K562 (cell line): ENCODE data around the gene POLR3A. TPM values are rescaled to one million over a fixed set of nuclear protein-coding genes. Genes with fewer than 3 reads are reported as not detected.

Experiments
- ARID3B ChIP-seq: fragments of 250-450 bp; sonication (Bioruptor Pico); IDR thresholded peaks from 2 replicates; pipeline ENCODE4 v1.4.0; 2020; ENCODE audit warnings: borderline replicate concordance
- ELF1 ChIP-seq: fragments of 200-800 bp; sonication (Bioruptor generic); IDR thresholded peaks from 2 replicates; pipeline ENCODE4 v1.6.1; 2016; ENCODE audit warnings: missing genetic modification characterization, missing compliant biosample characterization
- JUND ChIP-seq, 2 experiments: IDR thresholded peaks; 2 replicates in 1 of 2; 3 replicates in 1 of 2; pipeline ENCODE4 v1.6.1; 2011; ENCODE audit warnings: borderline replicate concordance in 2 of 2, low read depth in 2 of 2, low read length in 2 of 2, improper control_type of control experiment in 1 of 2, missing biosample characterization in 1 of 2, missing genetic modification characterization in 1 of 2, missing genetic modification reagents in 1 of 2
- NONO ChIP-seq, 2 experiments: fragments of 200-400 bp in 1 of 2; fragments of 450-650 bp in 1 of 2; formaldehyde crosslinking in 1 of 2; IDR thresholded peaks; 2 replicates each; pipeline ENCODE4 v1.6.1; 2017; ENCODE audit warnings: low read depth in 2 of 2, mild to moderate bottlenecking in 2 of 2, moderate library complexity in 2 of 2, low read length in 1 of 2
- PHF8 ChIP-seq: fragments of 200-600 bp; sonication (generic); IDR thresholded peaks from 2 replicates; pipeline ENCODE4 v1.6.1; 2012; ENCODE audit warnings: mixed run types, mild to moderate bottlenecking, inconsistent platforms, low read length, moderate library complexity, borderline replicate concordance
- PTBP1 ChIP-seq: fragments of 200-400 bp; formaldehyde crosslinking; IDR thresholded peaks from 2 replicates; pipeline ENCODE4 v1.6.1; 2017; ENCODE audit warnings: low read depth, low read length
- TBL1XR1 ChIP-seq, 2 experiments: IDR thresholded peaks; 2 replicates each; pipeline ENCODE4 v1.6.1; 2012; ENCODE audit warnings: improper control_type of control experiment in 2 of 2, low read length in 2 of 2, mild to moderate bottlenecking in 1 of 2
- WHSC1 ChIP-seq: IDR thresholded peaks from one replicate; pipeline ENCODE4 v1.6.1; 2012; ENCODE audit warnings: low read length, control low read depth, inconsistent platforms
- ZNF197 ChIP-seq: fragments of 200-800 bp; sonication (Bioruptor generic); IDR thresholded peaks from 2 replicates; pipeline ENCODE4 v1.6.1; 2016; ENCODE audit warnings: low read depth, missing genetic modification characterization, missing compliant biosample characterization
- ZNF644 ChIP-seq: fragments of 200-800 bp; sonication (Bioruptor generic); IDR thresholded peaks from 2 replicates; pipeline ENCODE4 v1.6.1; 2016; ENCODE audit warnings: low read depth, missing genetic modification characterization, missing compliant biosample characterization
- polyA plus RNA-seq, 8 experiments: library from polyadenylated mRNA; depleted of rRNA in 4 of 8; stranded (reverse) in 5 of 8; unstranded in 3 of 8; fragments of >200 nt; fragmentation: Nextera tagmentation in 2 of 8; fragmentation: Illumina TruSeq in 1 of 8; extraction: Ambion mirVana in 2 of 8; extraction: Trizol in 1 of 8; gene quantifications; 2 replicates each; pipeline versions ENCODE4 v1.2.1 to v1.2.3, GENCODE V29; 2011 to 2014; ENCODE audit warnings: inconsistent platforms in 1 of 8, missing spikeins in 1 of 8
- total RNA-seq, 7 experiments: library from RNA; depleted of rRNA in 6 of 7; stranded (reverse); fragments of >200 nt in 6 of 7; fragmentation: Illumina TruSeq in 2 of 7; extraction: Trizol in 2 of 7; gene quantifications; 2 replicates each; pipeline versions ENCODE4 v1.2.1 to v1.2.3, GENCODE V29; 2011 to 2021; ENCODE audit warnings: low replicate concordance in 1 of 7
- TF ChIP-seq, protein P1 (sequence below): fragments of 250-450 bp; sonication (Bioruptor Pico); IDR thresholded peaks from 2 replicates; pipeline ENCODE4 v1.8.0; 2022; ENCODE audit warnings: inconsistent platforms, mild to moderate bottlenecking, moderate library complexity, borderline replicate concordance
- TF ChIP-seq, protein P2 (sequence below), 3 experiments: fragments of 200-800 bp in 1 of 3; sonication (Bioruptor generic) in 1 of 3; sonication (generic) in 1 of 3; formaldehyde crosslinking in 1 of 3; IDR thresholded peaks; 2 replicates each; pipeline versions ENCODE4 v1.6.1 to v1.8.0; 2016 to 2022; ENCODE audit warnings: mild to moderate bottlenecking in 2 of 3, missing compliant biosample characterization in 2 of 3, missing genetic modification characterization in 2 of 3, missing genetic modification reagents in 1 of 3
- TF ChIP-seq, protein P3 (sequence below): fragments of 450-650 bp; IDR thresholded peaks from 2 replicates; pipeline ENCODE4 v1.6.1; 2016; ENCODE audit warnings: low read depth, mild to moderate bottlenecking, moderate library complexity
- TF ChIP-seq, protein P4 (sequence below): fragments of 450-650 bp; IDR thresholded peaks from 2 replicates; pipeline ENCODE4 v1.7.1; 2018; ENCODE audit warnings: mild to moderate bottlenecking, low read depth; ENCODE audit not compliant: partially characterized antibody

POLR3A gene
- total and polyA plus RNA-seq, 9 of the 15 experiments (the other 6 are each of a cell fraction or from before 2014, with no cell fraction given) = 14.9 to 37.0 (median 26.7) TPM

GRCh38 chr10:77974396-77975074 lies 54.8 kb downstream of the POLR3A start (continued):
- TF ChIP-seq, protein P1, sequence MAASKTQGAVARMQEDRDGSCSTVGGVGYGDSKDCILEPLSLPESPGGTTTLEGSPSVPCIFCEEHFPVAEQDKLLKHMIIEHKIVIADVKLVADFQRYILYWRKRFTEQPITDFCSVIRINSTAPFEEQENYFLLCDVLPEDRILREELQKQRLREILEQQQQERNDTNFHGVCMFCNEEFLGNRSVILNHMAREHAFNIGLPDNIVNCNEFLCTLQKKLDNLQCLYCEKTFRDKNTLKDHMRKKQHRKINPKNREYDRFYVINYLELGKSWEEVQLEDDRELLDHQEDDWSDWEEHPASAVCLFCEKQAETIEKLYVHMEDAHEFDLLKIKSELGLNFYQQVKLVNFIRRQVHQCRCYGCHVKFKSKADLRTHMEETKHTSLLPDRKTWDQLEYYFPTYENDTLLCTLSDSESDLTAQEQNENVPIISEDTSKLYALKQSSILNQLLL (CRISPR knock-in tag) = no peak
- TF ChIP-seq, protein P2, sequence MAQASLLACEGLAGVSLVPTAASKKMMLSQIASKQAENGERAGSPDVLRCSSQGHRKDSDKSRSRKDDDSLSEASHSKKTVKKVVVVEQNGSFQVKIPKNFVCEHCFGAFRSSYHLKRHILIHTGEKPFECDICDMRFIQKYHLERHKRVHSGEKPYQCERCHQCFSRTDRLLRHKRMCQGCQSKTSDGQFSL (CRISPR knock-in tag; IDR thresholded peaks at IDR 0.05) = peak; percentile 77
- TF ChIP-seq, protein P2 (tag; IDR thresholded peaks at IDR 0.05) = no peak
- TF ChIP-seq NONO (IDR thresholded peaks at IDR 0.05; ENCODE audit: low read depth in 2 of 2, low read length in 1 of 2) = no peak
- TF ChIP-seq PTBP1 = no peak
- no peak for TF ChIP-seq ZNF644 (tag)
- no peak for TF ChIP-seq ZNF197 (CRISPR knock-in tag)
- no peak for TF ChIP-seq PHF8
- TF ChIP-seq ELF1 = no peak
- TF ChIP-seq, protein P3, sequence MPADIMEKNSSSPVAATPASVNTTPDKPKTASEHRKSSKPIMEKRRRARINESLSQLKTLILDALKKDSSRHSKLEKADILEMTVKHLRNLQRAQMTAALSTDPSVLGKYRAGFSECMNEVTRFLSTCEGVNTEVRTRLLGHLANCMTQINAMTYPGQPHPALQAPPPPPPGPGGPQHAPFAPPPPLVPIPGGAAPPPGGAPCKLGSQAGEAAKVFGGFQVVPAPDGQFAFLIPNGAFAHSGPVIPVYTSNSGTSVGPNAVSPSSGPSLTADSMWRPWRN = no peak
- TF ChIP-seq JUND (IDR thresholded peaks at IDR 0.05; ENCODE audit: borderline replicate concordance, low read depth, low read length) = 0 out of 2 replicates have a peak, but pooled peaks have one; percentile 35
- TF ChIP-seq JUND (tag; IDR thresholded peaks at IDR 0.05; ENCODE audit: borderline replicate concordance, low read depth, low read length) = no peak; the same call in 2 of the 3 replicates
- no peak for TF ChIP-seq WHSC1
- TF ChIP-seq TBL1XR1 (IDR thresholded peaks at IDR 0.05; ENCODE audit: low read length in 2 of 2) = peak in 1 of 2 experiments; percentile 57; a peak in 1 of 4 replicates
- TF ChIP-seq, protein P4, sequence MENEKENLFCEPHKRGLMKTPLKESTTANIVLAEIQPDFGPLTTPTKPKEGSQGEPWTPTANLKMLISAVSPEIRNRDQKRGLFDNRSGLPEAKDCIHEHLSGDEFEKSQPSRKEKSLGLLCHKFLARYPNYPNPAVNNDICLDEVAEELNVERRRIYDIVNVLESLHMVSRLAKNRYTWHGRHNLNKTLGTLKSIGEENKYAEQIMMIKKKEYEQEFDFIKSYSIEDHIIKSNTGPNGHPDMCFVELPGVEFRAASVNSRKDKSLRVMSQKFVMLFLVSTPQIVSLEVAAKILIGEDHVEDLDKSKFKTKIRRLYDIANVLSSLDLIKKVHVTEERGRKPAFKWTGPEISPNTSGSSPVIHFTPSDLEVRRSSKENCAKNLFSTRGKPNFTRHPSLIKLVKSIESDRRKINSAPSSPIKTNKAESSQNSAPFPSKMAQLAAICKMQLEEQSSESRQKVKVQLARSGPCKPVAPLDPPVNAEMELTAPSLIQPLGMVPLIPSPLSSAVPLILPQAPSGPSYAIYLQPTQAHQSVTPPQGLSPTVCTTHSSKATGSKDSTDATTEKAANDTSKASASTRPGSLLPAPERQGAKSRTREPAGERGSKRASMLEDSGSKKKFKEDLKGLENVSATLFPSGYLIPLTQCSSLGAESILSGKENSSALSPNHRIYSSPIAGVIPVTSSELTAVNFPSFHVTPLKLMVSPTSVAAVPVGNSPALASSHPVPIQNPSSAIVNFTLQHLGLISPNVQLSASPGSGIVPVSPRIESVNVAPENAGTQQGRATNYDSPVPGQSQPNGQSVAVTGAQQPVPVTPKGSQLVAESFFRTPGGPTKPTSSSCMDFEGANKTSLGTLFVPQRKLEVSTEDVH = no peak
- no peak for TF ChIP-seq ARID3B (CRISPR knock-in tag)
